Cerebellar nuclear complex (tissue), 1 donor: ENCODE results near the gene DYRK1A.
"Not testable (repeated sequence)": the region's sequence is repeated elsewhere in the genome, so short reads cannot be mapped to it uniquely, and the experiment has no call there.

Source experiments
- DNase-seq, 2 experiments: peaks; one replicate each; lab custom pipeline; 2025; lab: John Stamatoyannopoulos, UW

The DYRK1A gene

GRCh38 chr21:37528150-37528937 lies 161.8 kb downstream of the DYRK1A start:
- no peak for DNase-seq

- no peak for DNase-seq
These were observed 163.1 kb downstream of the DYRK1A start for GRCh38 chr21:37529649-37530048.

- DNase-seq: peak in 1 of 2 experiments; percentile 3
These were observed 164.4 kb downstream of the DYRK1A start for GRCh38 chr21:37530901-37531351.

DNA sequence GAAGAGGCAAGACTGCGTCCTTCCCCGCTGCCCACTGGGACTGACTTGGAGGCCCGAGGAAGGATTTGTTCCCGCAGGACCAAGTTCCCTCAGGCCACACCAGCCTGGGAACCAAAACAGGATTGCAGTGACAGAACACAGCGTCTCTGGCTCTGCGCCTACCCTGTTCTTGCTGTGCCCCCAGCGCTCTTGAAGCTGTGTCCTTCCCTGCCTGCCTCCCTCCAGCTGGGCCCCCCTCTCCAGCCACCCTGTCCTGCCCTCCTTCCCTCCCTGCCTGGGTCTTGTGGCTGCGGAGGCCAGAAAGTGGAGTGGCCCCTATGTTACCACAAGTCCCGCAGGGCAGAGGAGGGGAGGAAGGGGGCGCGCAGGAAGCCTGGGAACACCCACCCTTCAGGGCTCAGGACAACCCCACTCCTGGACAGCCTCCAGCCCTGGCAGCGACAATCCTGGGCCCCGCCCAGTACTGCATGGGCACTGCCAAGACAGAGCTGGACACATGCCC lies 164.9 kb downstream of the DYRK1A start:
- DNase-seq: no peak

DNA sequence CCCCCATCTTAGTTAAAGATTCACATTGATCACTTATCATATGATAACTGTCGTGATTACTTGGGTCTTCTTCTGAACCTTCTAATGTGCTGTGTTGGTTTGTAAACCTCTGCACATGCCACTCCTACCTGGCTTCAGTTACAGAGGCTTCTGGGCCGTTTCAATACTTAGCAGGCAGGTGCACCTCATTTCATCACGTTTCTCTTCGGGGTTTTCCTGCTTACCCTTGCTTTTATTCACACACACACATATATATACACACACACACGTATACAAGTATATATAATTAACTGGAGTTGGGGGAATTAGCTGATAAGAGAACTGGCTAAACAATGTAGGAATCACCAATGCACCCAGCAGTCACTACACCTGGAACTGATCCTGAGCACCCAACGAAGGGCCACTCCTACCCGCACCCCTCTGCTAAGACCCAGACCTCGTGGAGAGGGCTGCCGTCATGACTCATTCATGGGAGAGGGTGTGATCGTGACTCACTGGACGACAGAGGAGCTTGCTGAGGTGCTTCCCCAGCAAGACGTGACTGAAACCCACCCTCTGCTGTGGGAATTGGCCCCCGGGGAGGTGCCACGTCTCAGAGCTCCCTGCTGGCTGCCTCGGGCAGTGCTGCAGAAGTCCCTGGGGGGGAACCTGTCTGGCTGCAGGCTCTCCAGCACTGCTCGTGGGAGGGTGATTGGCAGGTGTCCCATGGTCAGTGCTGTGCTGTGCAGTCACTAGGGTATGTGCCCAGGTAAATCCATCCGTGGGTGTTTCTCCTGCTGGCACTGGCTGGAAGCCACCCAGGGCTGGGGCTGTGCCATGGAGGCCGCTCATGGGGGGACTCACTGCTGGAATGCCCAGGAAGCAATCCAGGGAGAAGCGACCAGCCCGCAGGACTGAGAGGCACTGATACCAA lies 166.6 kb downstream of the DYRK1A start:
- DNase-seq: no peak

GRCh38 chr21:37534431-37534830 lies 167.9 kb downstream of the DYRK1A start:
- DNase-seq: no peak

DNA sequence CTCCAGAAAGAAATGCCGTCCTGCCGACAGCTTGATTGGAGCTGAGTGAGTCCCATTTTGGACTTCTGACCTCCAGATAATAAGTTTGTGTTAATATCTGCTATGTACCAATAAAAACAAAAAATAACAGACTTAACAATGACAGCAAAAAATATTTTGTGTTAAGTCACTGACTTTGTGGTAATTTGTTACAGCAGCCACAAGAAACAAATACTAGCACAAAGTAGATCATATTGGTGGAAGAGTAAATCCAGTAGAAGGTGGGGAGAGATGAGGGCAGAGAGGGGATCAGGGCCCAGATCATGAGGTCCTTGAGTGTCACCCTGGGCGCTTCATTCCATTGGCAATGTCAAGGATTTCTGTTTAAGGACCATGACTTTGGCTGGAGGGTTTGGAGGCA lies 168.6 kb downstream of the DYRK1A start:
- no peak for DNase-seq

DNA sequence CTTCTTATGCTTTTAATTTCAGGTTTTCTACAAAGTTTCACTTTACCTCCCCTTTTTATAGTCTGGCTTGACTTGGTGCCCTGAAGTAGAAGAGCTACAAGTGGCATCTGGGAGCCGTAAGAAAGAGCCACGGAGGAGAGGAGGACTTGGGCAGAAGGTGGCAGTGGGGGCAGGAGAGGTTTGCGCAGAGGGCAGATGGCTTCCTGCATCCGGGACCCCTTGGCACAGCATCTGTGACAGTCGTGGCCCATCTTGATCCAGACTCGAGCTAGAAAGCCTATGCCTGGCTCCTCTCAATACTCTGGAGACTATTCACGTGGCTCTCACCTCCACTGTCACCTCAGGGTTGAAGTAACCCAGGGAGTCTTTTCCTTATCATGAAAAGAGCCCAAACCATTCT lies 169.1 kb downstream of the DYRK1A start:
- no peak for DNase-seq

DNA sequence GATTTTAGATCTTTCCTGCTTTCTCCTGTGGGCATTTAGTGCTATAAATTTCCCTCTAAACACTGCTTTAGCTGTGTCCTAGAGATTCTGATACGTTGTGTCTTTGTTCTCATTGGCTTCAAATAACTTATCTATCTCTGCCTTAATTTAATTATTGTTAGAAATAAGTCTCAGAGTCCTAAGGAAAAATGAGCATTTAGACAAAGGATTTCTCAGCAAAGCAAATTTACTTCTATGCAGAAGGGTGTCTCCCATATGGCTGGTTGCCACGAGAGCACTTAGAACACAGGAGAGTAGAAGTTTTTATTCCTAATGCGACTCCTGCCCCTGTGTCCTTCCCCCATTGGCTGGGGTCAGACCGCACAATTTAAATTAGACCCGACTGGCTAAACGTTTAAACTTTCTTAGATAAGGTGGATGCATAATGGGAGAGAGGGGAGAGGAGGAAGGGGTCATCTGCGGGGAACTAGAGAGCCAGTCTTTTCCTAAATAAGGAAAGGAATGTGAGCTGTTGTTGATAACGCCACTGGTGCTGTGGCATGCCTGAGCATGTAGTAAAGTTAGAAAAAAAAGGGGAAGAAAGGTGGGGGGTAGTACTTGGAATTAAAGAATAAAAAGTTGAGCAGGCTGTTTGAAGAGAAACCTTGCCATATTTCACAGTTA lies 170.2 kb downstream of the DYRK1A start:
- DNase-seq: no peak

GRCh38 chr21:37537391-37537996 lies 170.9 kb downstream of the DYRK1A start:
- DNase-seq: no peak

DNA sequence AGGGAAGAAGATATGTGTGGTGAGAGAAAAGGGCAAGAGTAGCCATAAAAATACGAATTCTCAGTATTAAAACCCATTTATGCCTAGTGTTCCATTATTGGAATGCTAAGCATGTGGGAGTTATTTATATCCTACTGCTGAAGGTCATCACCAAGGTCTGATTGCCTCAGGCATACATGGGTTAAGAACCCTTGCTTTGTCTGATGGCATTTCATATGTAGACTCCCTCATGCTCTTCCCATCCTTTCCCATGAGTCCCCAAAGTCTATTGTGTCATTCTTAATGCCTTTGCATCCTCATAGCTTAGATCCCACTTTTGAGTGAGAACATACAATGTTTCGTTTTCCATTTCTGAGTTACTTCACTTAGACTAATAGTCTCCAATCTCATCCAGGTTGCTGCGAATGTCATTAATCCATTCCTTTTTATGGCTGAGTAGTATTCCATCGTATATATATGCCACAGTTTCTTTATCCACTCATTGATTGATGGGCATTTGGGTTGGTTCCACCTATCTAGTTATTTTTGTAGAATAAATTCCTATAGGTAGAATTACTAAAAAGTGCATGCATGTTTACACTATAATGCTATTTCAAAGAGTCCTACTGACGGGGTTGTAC lies 172.5 kb downstream of the DYRK1A start:
- no peak for DNase-seq

DNA sequence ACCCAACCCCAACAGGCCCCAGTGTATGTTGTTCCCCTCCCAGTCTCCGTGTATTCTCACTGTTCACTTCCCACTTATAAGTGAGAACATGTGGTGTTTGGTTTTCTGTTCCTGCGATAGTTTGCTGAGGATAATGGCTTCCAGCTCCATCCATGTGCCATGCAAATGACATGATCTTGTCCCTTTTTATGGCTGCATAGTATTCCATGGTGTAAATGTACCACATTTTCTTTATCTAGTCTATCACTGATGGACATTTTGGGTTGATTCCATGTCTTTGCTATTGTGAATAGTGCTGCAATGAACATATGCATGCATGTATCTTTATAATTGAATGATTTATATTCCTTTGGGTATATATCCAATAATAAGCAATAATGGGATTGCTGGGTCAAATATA lies 174.6 kb downstream of the DYRK1A start:
- not testable (repeated sequence) for DNase-seq

GRCh38 chr21:37542512-37542911 lies 175.9 kb downstream of the DYRK1A start:
- no peak for DNase-seq

DNA sequence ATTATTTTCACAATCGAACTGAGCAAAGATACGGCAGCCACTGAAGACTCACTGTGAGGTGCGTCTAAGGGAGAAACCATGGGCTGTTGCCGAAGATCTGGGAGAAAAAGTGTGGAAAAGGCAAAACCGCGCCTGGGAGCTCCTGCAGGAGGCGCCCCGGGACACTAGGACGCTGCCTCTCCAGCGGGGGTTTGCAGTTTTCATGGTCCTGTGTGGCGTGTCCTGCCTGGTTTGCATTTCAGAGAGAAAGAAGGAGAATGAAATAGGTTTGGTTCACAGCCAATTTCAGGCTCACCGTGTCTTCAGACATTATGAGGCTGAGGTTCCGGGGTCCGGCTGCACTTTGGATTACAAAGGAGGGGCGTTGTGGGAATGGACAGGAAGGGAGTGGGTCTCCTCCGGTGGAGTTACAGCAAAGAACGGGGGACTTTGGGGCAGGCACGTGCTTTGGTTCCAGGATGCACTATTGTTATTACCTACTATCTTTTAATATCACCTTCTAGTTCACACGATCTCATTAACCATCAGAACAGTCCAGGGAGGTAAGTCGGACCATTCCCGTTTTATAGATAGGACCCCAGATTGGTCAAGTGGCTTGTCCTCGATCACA lies 179.8 kb downstream of the DYRK1A start:
- no peak for DNase-seq

DNA sequence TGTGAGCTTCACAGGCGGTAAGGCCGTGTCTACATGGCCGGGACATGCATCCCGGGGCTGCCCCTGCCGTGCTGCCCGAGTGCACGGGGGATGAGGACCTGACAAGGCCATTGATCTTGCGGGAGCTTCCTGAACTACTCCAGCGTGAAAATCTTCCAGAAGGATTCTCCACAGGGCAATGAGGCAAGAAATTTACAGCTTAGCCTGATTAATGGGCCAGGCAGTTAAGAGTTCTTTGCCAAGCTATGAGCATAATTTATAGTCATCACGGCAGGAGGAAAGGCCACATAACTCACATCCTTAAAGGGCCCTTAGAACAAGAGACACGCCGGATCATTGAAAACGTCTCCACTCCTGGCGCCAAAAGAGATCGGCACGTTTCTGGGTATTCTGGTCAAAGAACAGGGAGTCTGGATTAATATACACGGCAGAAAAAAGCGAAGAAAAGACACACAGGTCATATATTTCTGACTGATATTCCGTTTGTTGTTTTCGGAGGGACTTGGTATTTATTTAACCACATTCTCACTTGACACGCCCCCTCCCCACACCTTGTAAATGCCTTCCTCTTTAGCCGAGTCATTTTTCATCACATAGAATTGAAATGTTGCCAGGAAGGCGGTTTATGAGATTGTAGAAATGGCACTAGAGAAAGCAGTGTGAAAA lies 180.5 kb downstream of the DYRK1A start:
- no peak for DNase-seq

DNA sequence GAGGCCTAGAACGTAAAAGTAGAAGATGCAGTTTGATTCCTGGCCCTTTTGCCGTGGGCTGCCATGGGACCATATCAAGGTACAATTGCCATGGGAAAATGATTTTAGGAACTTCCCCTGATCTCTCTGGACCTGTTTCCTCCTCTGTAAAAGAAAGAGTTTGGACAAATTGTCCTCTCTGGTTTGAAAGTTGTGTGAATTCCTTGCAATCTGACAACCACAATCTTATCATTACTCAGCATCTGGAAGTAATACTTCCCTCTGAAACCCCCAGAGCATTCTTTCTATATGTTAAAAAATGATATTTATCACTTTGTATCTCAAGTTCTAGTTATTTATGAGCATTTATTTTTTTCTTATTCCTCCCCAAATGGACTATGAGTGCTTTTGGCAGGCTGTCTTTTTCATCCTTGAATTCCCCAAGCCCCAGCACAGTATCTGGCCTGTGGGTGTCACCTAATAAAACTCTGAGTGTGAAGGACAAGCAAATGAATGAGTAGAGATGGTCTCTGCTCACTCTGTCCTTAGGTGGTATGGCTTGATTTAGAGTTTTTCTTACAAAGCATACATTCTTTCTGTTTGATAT lies 181.1 kb downstream of the DYRK1A start:
- no peak for DNase-seq

DNA sequence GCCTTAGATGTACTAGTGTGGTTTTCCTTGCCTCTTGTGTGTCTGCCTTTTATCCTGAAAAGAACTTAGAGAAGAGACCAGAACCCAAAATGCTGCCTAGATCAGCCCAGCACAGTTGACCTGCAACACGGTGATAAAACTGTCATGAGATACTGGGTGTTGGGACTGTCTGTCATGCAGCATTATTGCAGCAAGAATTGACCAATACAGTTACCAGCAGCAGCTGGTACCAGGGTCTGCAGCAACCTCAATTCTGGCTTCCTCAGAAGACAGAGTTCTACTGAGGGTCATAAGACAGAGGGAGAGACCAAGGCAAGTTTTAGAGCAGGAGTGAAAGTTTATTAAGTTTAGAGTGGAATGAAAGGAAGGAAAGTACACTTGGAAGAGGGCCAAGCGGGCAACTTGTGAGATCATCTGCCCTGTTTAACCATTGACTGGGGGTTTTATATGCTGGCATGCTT lies 182.0 kb downstream of the DYRK1A start:
- no peak for DNase-seq

DNA sequence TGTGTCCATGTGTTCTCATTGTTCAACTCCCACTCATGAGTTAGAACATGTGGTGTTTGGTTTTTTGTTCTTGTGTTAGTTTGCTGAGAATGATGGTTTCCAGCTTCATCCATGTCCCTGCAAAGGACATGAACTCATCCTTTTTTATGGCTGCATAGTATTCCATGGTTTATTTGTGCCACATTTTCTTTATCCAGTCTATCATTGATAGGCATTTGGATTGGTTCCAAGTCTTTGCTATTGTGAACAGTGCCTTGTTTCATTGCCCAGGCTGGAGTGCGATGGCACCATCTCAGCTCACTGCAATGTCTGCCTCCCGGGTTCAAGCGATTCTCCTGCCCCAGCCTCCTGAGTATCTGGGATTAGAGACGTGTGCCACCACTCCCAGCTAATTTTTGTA lies 183.2 kb downstream of the DYRK1A start:
- DNase-seq: not testable (repeated sequence)

- DNase-seq: no peak
These were observed 183.6 kb downstream of the DYRK1A start for GRCh38 chr21:37550157-37550556.
